ENCODE results near the gene JCHAIN. TPM values are rescaled to one million over a fixed set of nuclear protein-coding genes. Genes with fewer than 3 reads are reported as not detected.

Gene JCHAIN
- total RNA-seq (2022; extraction: Qiagen RNA extraction; ENCODE audit: low read depth): 0.13 to 0.70 TPM (median 0.22 TPM) in 3 of 5 replicates, not detected in the others

GRCh38 chr4:70666369-70666768 is at the start of gene JCHAIN:
Gene JCHAIN, minus strand, starts transcription at chr4:70666508. Its CDS starts 18 bp downstream, at chr4:70666490.

GRCh38 chr4:70687821-70688794 is 21.8 kb upstream of the JCHAIN start, which contains the start of gene UTP3:
Gene UTP3, plus strand, starts transcription at chr4:70688532. Its CDS starts 146 bp downstream, at chr4:70688678.

DNA sequence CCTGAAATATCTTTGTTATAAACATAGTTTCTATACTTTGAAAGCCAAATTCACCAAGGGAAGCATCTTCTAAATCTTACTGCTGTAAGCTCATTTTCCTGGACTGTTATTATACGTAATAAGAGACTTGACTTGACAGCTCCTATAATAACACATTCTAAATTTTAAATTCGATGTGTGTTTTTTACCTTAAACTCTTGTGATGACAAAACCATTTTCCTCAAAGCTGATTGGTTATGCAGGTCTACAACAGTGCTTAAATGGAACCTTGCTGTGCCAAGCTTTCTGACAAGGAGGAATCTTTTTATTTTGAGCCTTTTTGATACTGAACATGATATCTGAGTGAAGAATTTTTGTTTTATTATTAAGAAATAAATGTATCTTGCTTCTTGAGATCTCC is 37.9 kb downstream of the JCHAIN start, which contains the start of gene ENAM:
ENAM (plus strand) TSS at position 301 of the 400 bp plus-strand sequence. CDS start 757 bp downstream, outside the sequence.

Other genes with a start within 250 kb of the JCHAIN start
- not detected in 5 replicates for gene MUC7, start 194.3 kb downstream of the JCHAIN start, total RNA-seq (2022; extraction: Qiagen RNA extraction; ENCODE audit: low read depth)
- gene AMTN, start 147.9 kb downstream of the JCHAIN start, total RNA-seq (2022; extraction: Qiagen RNA extraction; ENCODE audit: low read depth): not detected in 5 replicates
- gene AMBN, start 74.3 kb downstream of the JCHAIN start, total RNA-seq (2022; extraction: Qiagen RNA extraction; ENCODE audit: low read depth): not detected in 5 replicates
- gene ENAM, start 37.8 kb downstream of the JCHAIN start, total RNA-seq (2022; extraction: Qiagen RNA extraction; ENCODE audit: low read depth): not detected in 5 replicates
- gene UTP3, start 22.0 kb upstream of the JCHAIN start, total RNA-seq (2022; extraction: Qiagen RNA extraction; ENCODE audit: low read depth): 31.6 to 46.7 TPM (median 36.5 TPM) in 5 replicates
- 5.7 to 10.4 TPM (median 8.7 TPM) in 5 replicates for gene RUFY3, start 55.5 kb upstream of the JCHAIN start, total RNA-seq (2022; extraction: Qiagen RNA extraction; ENCODE audit: low read depth)
- gene GRSF1, start 173.4 kb upstream of the JCHAIN start, total RNA-seq (2022; extraction: Qiagen RNA extraction; ENCODE audit: low read depth): 73.0 to 102 TPM (median 80.1 TPM) in 5 replicates
- gene MOB1B, start 235.9 kb upstream of the JCHAIN start, total RNA-seq (2022; extraction: Qiagen RNA extraction; ENCODE audit: low read depth): 2.6 to 7.3 TPM (median 6.4 TPM) in 5 replicates